M059J (cell line): ENCODE results near the gene CLEC2D. TPM values are rescaled to one million over a fixed set of nuclear protein-coding genes. Genes with fewer than 3 reads are reported as not detected.
"Not testable (repeated sequence)": the region's sequence is repeated elsewhere in the genome, so short reads cannot be mapped to it uniquely, and the experiment has no call there.

Experiments used
- DNase-seq: peaks from one replicate; pipeline ENCODE4 v3.0.0-alpha.2; 2012; ENCODE audit warnings: low read depth
- total RNA-seq: library from RNA; depleted of rRNA; stranded (reverse); fragments of >200 nt; shearing (Covaris generic); gene quantifications from 2 replicates; pipeline ENCODE4 v1.2.3, GENCODE V29; 2014; rRNA removed

The CLEC2D gene
- total RNA-seq, 1 experiment from 2014 or later = 3.5 TPM

DNA sequence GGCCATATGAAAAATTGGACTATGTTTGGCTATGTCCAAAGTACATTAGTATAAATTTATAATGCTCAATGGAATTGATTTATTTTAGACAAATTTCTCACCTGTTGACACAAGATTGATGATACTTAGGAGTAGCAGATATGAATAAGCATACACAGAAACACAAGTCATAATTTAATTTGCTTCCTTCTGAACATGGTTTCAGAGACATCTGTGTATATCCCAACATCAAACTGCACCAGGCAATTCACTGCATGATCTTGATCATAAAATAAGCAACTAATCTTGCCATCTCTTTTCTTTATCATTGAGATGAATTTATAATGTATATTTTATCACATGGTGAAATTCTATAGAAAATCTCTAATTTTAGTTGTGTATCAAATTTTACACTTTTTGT lies 59.6 kb downstream of the CLEC2D start:
- no peak for DNase-seq

DNA sequence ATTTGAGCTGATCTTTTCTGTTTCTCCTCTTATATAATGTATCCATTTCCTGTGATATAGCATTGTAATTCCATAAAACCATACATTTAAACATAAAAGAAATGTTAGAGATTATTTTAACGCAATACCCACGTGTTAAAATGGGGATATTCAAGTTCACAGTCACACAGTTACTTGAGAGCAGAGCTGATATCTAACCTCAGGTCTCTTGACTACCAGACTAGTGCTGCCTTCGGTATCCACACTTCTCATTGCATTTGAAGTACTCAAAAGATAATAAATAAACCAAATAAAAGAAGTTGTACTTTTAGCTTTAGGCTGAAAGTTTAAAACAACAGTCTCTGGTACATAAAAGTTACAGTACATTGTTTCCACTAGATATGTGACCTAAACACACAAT lies 60.5 kb downstream of the CLEC2D start:
- DNase-seq = no peak

DNA sequence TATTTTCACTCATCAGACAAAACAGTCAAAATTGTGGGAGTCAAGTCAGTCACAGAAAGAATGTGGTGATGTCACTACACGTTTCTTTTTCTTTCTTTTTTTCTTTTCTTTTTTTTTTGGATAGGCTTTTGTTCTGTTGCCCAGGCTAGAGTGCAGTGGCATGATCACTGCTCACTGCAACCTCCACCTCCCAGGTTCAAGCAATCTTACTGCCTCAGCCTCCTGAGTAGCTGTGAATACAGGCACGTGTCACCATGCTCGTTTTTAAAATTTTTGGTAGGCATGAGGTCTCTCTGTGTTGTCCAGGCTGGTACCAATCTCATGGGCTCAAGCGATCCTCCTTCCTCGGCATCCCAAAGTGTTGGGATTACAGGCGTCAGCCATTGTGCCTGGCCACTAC lies 61.1 kb downstream of the CLEC2D start:
- DNase-seq = no peak

DNA sequence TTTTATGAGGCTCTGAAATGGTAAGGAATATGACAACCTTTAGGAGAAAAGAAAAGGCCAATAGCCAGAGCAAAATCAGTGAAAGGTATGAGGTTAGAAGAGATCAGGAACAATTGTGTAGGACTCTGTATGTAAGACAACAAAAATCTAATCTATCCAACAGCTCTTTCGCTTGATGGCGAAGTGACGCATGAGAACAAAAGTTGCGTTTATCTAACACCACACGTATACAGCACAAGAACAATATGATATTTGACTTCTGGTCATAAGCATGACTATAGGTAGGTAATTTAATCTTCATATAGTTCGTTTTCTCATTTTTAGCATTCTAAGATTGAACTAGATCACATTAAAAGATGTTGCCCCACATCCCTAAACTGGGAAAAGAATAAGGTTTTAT lies 61.9 kb downstream of the CLEC2D start:
- DNase-seq = no peak

DNA sequence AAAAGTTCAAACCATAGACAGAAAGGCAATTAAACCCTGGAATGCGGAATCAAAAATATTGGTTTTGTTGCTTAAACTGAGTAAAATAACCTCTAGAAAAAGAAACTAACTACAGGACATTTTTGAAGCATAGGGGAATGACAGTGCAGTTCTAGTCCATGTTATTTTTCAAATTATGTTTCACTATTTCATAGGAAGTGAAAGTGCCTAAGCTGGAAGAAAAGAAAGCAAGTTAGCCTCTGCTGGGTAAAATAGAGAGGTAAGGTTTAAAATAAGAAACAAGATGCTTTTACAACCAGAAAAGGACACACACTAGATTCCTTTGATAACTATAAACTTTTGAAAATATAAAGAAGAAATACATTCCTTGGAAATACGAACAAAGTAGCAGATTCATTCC lies 62.3 kb downstream of the CLEC2D start:
- no peak for DNase-seq

GRCh38 chr12:9732921-9733461 lies 63.5 kb downstream of the CLEC2D start, which contains the start of gene CLECL1:
Gene CLECL1, minus strand, starts transcription at chr12:9733097.
- DNase-seq = no peak

GRCh38 chr12:9735601-9736000 lies 66.1 kb downstream of the CLEC2D start:
- no peak for DNase-seq

- DNase-seq = no peak
Measured at GRCh38 chr12:9736936-9737705, 67.6 kb downstream of the CLEC2D start.

DNA sequence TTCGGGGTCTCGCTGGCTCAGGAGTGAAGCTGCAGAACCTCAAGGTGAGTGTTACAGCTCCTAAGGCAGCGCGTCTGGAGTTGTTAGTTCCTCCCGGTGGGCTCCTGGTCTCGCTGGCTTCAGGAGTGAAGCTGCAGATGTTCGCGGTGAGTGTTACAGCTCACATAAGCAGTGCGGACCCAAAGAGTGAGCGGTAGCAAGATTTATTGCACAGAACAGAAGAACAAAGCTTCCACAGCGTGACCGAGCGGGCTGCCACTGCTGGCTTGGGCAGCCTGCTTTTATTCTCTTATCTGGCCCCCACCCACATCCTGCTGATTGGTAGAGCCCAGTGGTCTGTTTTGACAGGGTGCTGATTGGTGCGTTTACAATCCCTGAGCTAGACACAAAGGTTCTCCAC lies 69.4 kb downstream of the CLEC2D start:
- not testable (repeated sequence) for DNase-seq

- DNase-seq = not testable (repeated sequence)
Measured at GRCh38 chr12:9739404-9740105, 70.0 kb downstream of the CLEC2D start.

DNA sequence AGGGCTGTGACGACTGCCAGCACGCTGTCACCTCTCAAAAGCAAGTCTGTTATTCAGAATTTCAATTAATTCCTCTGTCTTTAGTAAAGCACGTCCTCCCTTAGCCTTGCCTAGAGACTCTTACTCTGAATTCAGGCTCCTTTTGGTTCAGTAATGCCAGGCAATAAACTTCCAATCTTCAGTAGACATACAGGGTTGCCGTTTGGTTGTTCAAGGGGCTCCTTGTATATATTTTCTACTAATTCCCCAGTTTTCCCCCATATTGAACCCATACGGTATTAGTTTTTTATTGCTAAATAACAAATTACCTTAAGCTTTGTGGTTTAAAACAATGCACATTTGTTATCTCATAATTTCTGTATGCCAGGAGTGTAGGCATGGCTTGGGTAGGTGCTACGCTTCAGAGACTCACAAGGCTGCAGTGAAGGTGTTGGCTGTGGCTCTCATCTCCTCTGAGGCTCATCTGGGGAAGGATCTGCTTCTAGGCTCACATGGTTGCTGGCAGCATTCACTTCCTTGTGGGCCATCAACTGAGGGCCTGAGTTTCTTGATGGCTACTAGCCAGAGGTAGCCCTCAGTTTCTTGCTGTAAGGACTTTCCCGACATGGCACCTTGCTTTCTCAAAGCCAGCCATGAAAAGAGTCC lies 70.7 kb downstream of the CLEC2D start:
- DNase-seq = no peak

GRCh38 chr12:9741726-9742125 lies 72.2 kb downstream of the CLEC2D start:
- peak; percentile 24 for DNase-seq

- no peak for DNase-seq
Measured at GRCh38 chr12:9742661-9743060, 73.1 kb downstream of the CLEC2D start.

DNA sequence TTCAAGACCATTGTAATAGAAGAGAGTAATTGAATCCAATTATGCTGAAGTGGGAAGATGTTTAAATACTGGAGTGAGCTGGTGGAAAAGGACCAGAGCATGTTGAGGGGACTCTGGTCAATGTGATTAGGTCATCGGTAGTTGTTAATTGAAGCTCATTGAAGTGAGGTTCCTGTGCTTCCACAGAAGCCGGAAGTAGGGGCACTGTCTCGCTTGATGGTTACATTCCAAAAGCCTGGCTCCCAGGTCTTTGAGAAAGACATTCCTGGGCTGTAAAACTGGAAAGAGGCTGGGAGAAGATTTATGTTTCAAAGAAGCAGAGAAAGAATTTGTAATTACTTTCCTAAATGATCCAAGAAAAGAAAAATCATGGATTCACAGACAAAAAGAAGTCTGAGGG lies 75.7 kb downstream of the CLEC2D start:
- DNase-seq = peak; percentile 37

Other genes starting within 250 kb of the CLEC2D start
- not detected in 2 replicates for gene KLRB1, start 61.8 kb upstream of the CLEC2D start, total RNA-seq
- gene CLECL1, start 63.4 kb downstream of the CLEC2D start, total RNA-seq = not detected in 2 replicates
- 1.2 TPM in 2 replicates for gene CD69, start 91.2 kb downstream of the CLEC2D start, total RNA-seq
- 0.69 and 0.98 TPM in 2 replicates for gene KLRF1, start 157.8 kb downstream of the CLEC2D start, total RNA-seq
- 34.4 and 45.5 TPM in 2 replicates for gene CLEC2B, start 199.6 kb downstream of the CLEC2D start, total RNA-seq
- not detected in 2 replicates for gene KLRF2, start 211.8 kb downstream of the CLEC2D start, total RNA-seq